ENCODE data around the gene TOE1.
A peak's percentile ranks its signal among the peaks of the same experiment; 100 is the strongest.
"Not testable (repeated sequence)": the region's sequence is repeated elsewhere in the genome, so short reads cannot be mapped to it uniquely, and the experiment has no call there.

Gene TOE1

GRCh38 chr1:45355683-45356082 lies 15.7 kb downstream of the TOE1 start:
- DNase-seq (ENCODE audit: low read depth) = no peak

GRCh38 chr1:45356186-45356585 lies 16.2 kb downstream of the TOE1 start:
- DNase-seq (ENCODE audit: low read depth) = no peak

GRCh38 chr1:45359882-45360513 lies 20.0 kb downstream of the TOE1 start:
- DNase-seq (ENCODE audit: low read depth) = peak; percentile 29

- not testable (repeated sequence) for DNase-seq (ENCODE audit: low read depth)
Observed at GRCh38 chr1:45360981-45361380, 21.0 kb downstream of the TOE1 start.

- DNase-seq (ENCODE audit: low read depth) = no peak
Observed at GRCh38 chr1:45364294-45364693, 24.3 kb downstream of the TOE1 start.

- DNase-seq (ENCODE audit: low read depth) = no peak
Observed at GRCh38 chr1:45365051-45365450, 25.1 kb downstream of the TOE1 start.

- DNase-seq (ENCODE audit: low read depth) = no peak
Observed at GRCh38 chr1:45370575-45370974, 30.6 kb downstream of the TOE1 start.

GRCh38 chr1:45373573-45373972 lies 33.6 kb downstream of the TOE1 start:
- DNase-seq (ENCODE audit: low read depth) = no peak

GRCh38 chr1:45375104-45376090 lies 35.4 kb downstream of the TOE1 start:
- no peak for DNase-seq (ENCODE audit: low read depth)

GRCh38 chr1:45378184-45378583 lies 38.2 kb downstream of the TOE1 start:
- DNase-seq (ENCODE audit: low read depth) = no peak

- no peak for DNase-seq (ENCODE audit: low read depth)
Observed at GRCh38 chr1:45379524-45379923, 39.6 kb downstream of the TOE1 start.

GRCh38 chr1:45380125-45380524 lies 40.2 kb downstream of the TOE1 start:
- DNase-seq (ENCODE audit: low read depth) = no peak

- DNase-seq (ENCODE audit: low read depth) = no peak
Observed at GRCh38 chr1:45380730-45381129, 40.8 kb downstream of the TOE1 start.

- no peak for DNase-seq (ENCODE audit: low read depth)
Observed at GRCh38 chr1:45381243-45381642, 41.3 kb downstream of the TOE1 start.

GRCh38 chr1:45383191-45383590 lies 43.2 kb downstream of the TOE1 start:
- DNase-seq (ENCODE audit: low read depth) = no peak

GRCh38 chr1:45384213-45384612 lies 44.2 kb downstream of the TOE1 start:
- not testable (repeated sequence) for DNase-seq (ENCODE audit: low read depth)

GRCh38 chr1:45385302-45385701 lies 45.3 kb downstream of the TOE1 start:
- no peak for DNase-seq (ENCODE audit: low read depth)

GRCh38 chr1:45386219-45386618 lies 46.2 kb downstream of the TOE1 start:
- no peak for DNase-seq (ENCODE audit: low read depth)
